GM11168 (cell line): ENCODE data around the gene ATP9B.

Experiments
- in situ Hi-C: fragments of 300-500 bp; cut with MboI; formaldehyde crosslinking; loops from one replicate; pipeline ENCODE4 v1.12.0; 2022; ENCODE audit warnings: low sequenced_read_pairs; ENCODE audit not compliant: unreplicated experiment

ATP9B gene

GRCh38 chr18:79385708-79386341 is 316.6 kb downstream of the ATP9B start:
- in situ Hi-C loops: loop anchor here (25.0 kb wide), 1 partner anchor 251 kb away; no protein-coding TSS in a partner anchor

DNA sequence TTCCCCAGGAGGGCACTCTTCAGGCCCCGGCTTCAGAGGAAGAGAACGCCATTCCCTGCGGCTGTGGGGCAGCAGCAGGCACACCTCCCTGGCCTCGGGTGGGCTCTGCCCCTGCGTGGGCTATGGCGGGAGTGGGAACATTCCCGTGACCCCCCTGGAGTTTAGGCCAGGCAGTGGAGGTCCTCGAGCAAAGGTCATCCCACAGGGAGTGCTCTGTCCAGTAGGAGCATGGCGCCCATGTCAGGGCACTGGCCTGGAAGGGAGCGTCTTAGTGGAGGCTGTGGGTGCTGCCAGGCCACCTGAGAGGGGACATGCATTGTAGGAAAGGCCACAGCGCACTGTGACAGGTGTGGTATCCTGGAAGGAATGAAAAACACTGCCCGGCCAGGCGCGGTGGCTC is 317.4 kb downstream of the ATP9B start:
- in situ Hi-C loops: loop anchor here (25.0 kb wide), 1 partner anchor 251 kb away; no protein-coding TSS in a partner anchor

DNA sequence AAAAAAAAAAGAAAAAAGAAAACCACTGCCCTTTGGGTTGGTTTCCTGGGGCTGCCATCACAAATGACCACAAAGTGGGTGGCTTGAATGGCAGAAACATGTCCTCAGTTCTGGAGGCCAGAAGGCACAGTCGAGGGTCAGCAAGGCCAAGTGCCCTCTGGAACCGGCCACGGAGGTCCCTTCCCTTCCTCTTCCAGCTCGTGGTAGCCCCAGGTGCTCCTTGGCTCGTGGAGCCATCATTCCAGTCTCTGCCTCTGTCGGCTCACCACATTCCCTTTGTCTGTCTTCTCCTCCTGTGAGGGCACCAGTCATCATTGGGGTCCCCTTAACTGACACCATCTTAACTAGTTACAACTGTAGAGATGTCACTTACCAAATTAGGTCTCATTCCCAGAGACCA is 318.0 kb downstream of the ATP9B start:
- in situ Hi-C loops: loop anchor here (25.0 kb wide), 1 partner anchor 250 kb away; no protein-coding TSS in a partner anchor

- in situ Hi-C loops: loop anchor here (25.0 kb wide), 1 partner anchor 250 kb away; no protein-coding TSS in a partner anchor
Measured at GRCh38 chr18:79387615-79388014, 318.4 kb downstream of the ATP9B start.

- in situ Hi-C loops: loop anchor here (25.0 kb wide), 1 partner anchor 249 kb away; no protein-coding TSS in a partner anchor
Measured at GRCh38 chr18:79388043-79388442, 318.8 kb downstream of the ATP9B start.

DNA sequence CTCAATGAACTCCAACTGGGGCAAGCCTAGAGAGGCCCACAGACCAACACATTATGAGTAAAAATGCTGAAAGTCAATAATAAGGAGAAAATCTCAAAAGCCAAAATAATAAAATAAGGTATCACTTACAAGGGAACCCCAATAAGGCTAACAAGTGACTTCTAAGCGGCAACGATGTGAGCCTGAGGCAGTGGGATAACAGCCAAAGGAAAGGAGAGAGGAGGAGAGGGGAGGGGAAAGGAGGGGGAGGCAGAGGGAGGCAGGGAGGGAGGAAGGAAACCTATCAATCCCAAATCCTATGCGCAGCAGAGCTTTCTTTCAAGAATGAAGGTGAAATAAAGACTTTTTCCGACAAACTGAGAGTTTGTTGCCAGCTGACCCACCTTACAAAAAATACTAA is 320.5 kb downstream of the ATP9B start:
- in situ Hi-C loops: loop anchor here (25.0 kb wide), 1 partner anchor 248 kb away; no protein-coding TSS in a partner anchor

GRCh38 chr18:79392226-79392625 is 323.0 kb downstream of the ATP9B start:
- in situ Hi-C loops: loop anchor here (25.0 kb wide), 1 partner anchor 245 kb away; no protein-coding TSS in a partner anchor

- in situ Hi-C loops: loop anchor here (25.0 kb wide), 1 partner anchor 244 kb away; no protein-coding TSS in a partner anchor
Measured at GRCh38 chr18:79393181-79393634, 324.0 kb downstream of the ATP9B start.

GRCh38 chr18:79393635-79394533 is 324.7 kb downstream of the ATP9B start:
- in situ Hi-C loops: loop anchor here (25.0 kb wide), 1 partner anchor 243 kb away; no protein-coding TSS in a partner anchor

GRCh38 chr18:79394534-79395307 is 325.5 kb downstream of the ATP9B start:
- in situ Hi-C loops: loop anchor here (25.0 kb wide), 1 partner anchor 243 kb away; no protein-coding TSS in a partner anchor

DNA sequence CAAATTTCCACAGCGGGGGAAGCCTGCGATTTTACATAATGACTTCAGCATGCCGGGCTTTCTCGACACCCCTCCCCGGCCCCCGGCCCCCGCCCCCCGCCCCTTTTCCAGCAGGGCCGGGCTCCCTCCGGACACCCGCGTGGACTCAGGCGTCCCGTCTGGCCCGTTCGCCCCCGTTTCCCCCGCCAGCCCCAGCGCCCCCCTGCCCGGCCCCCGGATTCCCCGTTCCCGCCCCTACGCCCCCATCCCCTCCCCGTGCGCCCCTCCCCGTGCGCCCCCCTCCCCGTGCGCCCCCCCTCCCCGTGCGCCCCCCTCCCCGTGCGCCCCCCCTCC is 326.1 kb downstream of the ATP9B start:
- in situ Hi-C loops: loop anchor here (25.0 kb wide), 1 partner anchor 242 kb away; no protein-coding TSS in a partner anchor

GRCh38 chr18:79395761-79396404 is 326.7 kb downstream of the ATP9B start, which contains the start of gene NFATC1:
Gene NFATC1, plus strand, starts transcription at chr18:79395930. Its CDS starts 295 bp downstream, at chr18:79396225.
- in situ Hi-C loops: loop anchor here (25.0 kb wide), 1 partner anchor 241 kb away; no protein-coding TSS in a partner anchor

GRCh38 chr18:79396431-79397246 is 327.4 kb downstream of the ATP9B start:
- in situ Hi-C loops: loop anchor here (25.0 kb wide), 1 partner anchor 241 kb away; no protein-coding TSS in a partner anchor

- in situ Hi-C loops: loop anchor here (25.0 kb wide), 1 partner anchor 240 kb away; no protein-coding TSS in a partner anchor
Measured at GRCh38 chr18:79397247-79397829, 328.1 kb downstream of the ATP9B start.

DNA sequence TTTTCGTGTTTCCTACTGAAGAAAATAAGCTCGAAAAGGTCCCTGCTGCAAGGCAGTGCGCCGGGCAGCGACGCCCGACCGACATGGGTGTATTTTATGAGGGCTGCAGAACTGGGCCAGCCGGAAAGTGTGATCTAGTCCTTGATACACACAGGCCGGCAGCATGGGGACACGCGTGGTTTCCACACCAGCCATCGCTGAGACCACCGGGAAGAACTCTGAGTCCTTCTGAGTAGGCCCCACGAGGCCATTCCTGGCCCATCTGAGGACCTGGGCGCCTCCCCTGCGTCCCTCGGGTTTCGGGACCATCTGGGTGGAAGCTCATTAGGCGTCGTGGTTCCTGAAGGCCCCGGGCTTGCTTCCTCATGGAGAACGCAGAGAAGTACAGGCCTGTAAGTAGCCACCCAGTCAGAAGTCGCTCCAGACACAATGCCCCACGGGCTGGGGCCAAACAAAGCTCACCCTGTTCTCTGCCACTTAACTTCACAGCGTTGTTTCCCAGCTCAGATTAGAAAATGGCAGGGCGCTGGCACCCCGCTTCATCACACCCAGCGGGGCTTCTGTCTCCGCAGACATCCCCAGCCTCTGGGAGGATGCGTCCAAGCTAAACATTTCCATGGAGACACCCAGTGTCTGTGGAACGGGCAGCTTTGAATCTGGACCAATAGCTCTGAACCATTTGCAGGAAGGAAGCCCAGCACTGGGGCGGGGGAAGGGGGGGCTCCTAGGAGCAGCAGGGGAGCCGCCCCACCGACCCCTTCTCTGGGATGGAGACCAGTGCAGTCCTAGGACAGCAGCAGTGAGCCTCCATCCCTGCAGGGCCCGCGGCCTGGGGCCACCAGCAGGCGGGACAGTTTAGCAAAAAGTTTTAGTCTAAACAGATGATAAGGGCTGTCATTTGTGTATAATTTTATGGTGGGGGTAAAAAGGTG is 328.9 kb downstream of the ATP9B start:
- in situ Hi-C loops: loop anchor here (25.0 kb wide), 1 partner anchor 239 kb away; no protein-coding TSS in a partner anchor

GRCh38 chr18:79399275-79400081 is 330.3 kb downstream of the ATP9B start:
- in situ Hi-C loops: loop anchor here (25.0 kb wide), 1 partner anchor 238 kb away; no protein-coding TSS in a partner anchor
